Measurements from ENCODE around the gene SERGEF.

- TF ChIP-seq CTCF (IDR thresholded peaks at IDR 0.05; ENCODE audit: insufficient read depth, low read depth, low read length): no peak
- TF ChIP-seq EZH2 (IDR thresholded peaks at IDR 0.05; ENCODE audit: insufficient read depth, low read length): no peak
These were observed 81.3 kb downstream of the SERGEF start for GRCh38 chr11:17931595-17931994.

Measured in astrocyte (in vitro differentiated cells and primary cell).